Breast epithelium (tissue), 3 donors: ENCODE measurements around the gene GNAZ.

Source experiments
- POLR2A ChIP-seq: fragments of 450-650 bp; IDR thresholded peaks from one replicate; pipeline ENCODE4 v1.6.1; 2016; ENCODE audit warnings: antibody characterized with exemption, mild to moderate bottlenecking, moderate library complexity
- TF ChIP-seq, protein P1 (sequence below), 3 donors: fragments of 450-650 bp; IDR thresholded peaks; one replicate each; pipeline ENCODE4 v1.5.1; 2016 to 2017; ENCODE audit warnings: antibody characterized with exemption in 3 of 3, mild to moderate bottlenecking in 3 of 3, moderate library complexity in 3 of 3

DNA sequence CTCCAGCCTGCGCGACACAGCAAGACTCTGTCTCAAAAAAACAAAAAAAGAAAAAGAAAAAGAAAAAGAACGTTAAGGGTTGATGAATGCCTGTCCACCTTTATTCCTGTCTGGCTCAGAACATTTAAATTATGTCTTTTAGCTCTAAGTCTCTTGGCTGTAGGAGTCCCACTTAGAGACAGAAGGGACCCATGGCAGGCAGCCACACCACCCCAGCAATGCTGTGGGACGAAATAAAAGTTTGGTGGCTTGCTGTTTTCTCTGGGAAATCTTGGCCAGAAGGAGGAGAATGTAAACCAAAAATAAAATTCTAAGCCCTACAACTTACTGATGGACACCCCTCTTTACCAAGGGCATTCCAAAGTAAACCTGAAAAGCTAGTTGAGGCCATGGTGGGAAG, 38.9 kb upstream of the GNAZ start:
- TF ChIP-seq, protein P1, sequence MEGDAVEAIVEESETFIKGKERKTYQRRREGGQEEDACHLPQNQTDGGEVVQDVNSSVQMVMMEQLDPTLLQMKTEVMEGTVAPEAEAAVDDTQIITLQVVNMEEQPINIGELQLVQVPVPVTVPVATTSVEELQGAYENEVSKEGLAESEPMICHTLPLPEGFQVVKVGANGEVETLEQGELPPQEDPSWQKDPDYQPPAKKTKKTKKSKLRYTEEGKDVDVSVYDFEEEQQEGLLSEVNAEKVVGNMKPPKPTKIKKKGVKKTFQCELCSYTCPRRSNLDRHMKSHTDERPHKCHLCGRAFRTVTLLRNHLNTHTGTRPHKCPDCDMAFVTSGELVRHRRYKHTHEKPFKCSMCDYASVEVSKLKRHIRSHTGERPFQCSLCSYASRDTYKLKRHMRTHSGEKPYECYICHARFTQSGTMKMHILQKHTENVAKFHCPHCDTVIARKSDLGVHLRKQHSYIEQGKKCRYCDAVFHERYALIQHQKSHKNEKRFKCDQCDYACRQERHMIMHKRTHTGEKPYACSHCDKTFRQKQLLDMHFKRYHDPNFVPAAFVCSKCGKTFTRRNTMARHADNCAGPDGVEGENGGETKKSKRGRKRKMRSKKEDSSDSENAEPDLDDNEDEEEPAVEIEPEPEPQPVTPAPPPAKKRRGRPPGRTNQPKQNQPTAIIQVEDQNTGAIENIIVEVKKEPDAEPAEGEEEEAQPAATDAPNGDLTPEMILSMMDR (IDR thresholded peaks at IDR 0.05), result no peak
- TF ChIP-seq POLR2A, result no peak
